OCI-LY1 (cell line): ENCODE data around the gene GALNT17.

Experiments
- H2AFZ ChIP-seq: fragments of 200-600 bp; sonication (generic), shearing (Covaris generic); 2 replicates; pipeline ENCODE4 v1.6.0; 2014; ENCODE audit warnings: antibody characterized with exemption, mild to moderate bottlenecking, low read length
- H3F3A ChIP-seq: fragments of 200-600 bp; sonication (generic), shearing (Covaris generic); 2 replicates; pipeline ENCODE4 v1.6.0; 2014; ENCODE audit warnings: mild to moderate bottlenecking, antibody characterized with exemption, low read length, moderate library complexity; ENCODE audit not compliant: insufficient read depth
- H3K27ac ChIP-seq: fragments of 200-600 bp; sonication (generic); 2 replicates; pipeline ENCODE4 v1.5.1; 2014; ENCODE audit warnings: low read length, mixed run types, mild to moderate bottlenecking, low read depth; ENCODE audit not compliant: poor library complexity, severe bottlenecking
- H3K27me3 ChIP-seq: fragments of 200-600 bp; sonication (generic); 2 replicates; pipeline ENCODE4 v1.6.0; 2014; ENCODE audit warnings: antibody characterized with exemption, mild to moderate bottlenecking, low read length, moderate library complexity; ENCODE audit not compliant: insufficient read depth
- H3K36me3 ChIP-seq: fragments of 200-600 bp; sonication (generic); 2 replicates; pipeline ENCODE4 v1.6.1; 2014; ENCODE audit warnings: mild to moderate bottlenecking, antibody characterized with exemption, low read length, moderate library complexity, mixed read lengths; ENCODE audit not compliant: insufficient read depth
- H3K4me1 ChIP-seq: fragments of 200-600 bp; sonication (generic); 2 replicates; pipeline ENCODE4 v1.5.1; 2014; ENCODE audit warnings: mild to moderate bottlenecking, low read length, moderate library complexity; ENCODE audit not compliant: insufficient read depth, severe bottlenecking
- H3K4me2 ChIP-seq: fragments of 200-600 bp; sonication (generic), shearing (Covaris generic); 2 replicates; pipeline ENCODE4 v1.6.1; 2014; ENCODE audit warnings: low read length
- H3K4me3 ChIP-seq: fragments of 200-600 bp; sonication (generic); 2 replicates; pipeline ENCODE4 v1.5.1; 2014; ENCODE audit warnings: low read length, low read depth, mild to moderate bottlenecking, mixed read lengths; ENCODE audit not compliant: poor library complexity, severe bottlenecking
- H3K79me2 ChIP-seq: fragments of 200-600 bp; shearing (Covaris generic); 2 replicates; pipeline ENCODE4 v1.6.1; 2016; ENCODE audit warnings: mixed run types, low read length, mixed read lengths; ENCODE audit not compliant: insufficient read depth
- H3K9ac ChIP-seq: fragments of 200-600 bp; sonication (generic), shearing (Covaris generic); 2 replicates; pipeline ENCODE4 v1.6.1; 2014; ENCODE audit warnings: mild to moderate bottlenecking, low read length, mixed read lengths
- H3K9me2 ChIP-seq: fragments of 200-600 bp; sonication (generic), shearing (Covaris generic); 2 replicates; pipeline ENCODE4 v1.6.1; 2014; ENCODE audit warnings: low read depth, mild to moderate bottlenecking, low read length, mixed read lengths
- H3K9me3 ChIP-seq: fragments of 200-600 bp; shearing (Covaris generic); 2 replicates; pipeline ENCODE4 v1.6.1; 2014; ENCODE audit warnings: low read length, mixed read lengths
- H4K20me1 ChIP-seq: fragments of 200-600 bp; sonication (generic), shearing (Covaris generic); 2 replicates; pipeline ENCODE4 v1.6.0; 2016; ENCODE audit warnings: mild to moderate bottlenecking, low read length; ENCODE audit not compliant: insufficient read depth
- CTCF ChIP-seq: fragments of 200-600 bp; sonication (generic), shearing (Covaris generic); IDR thresholded peaks from 2 replicates; pipeline ENCODE4 v1.5.1; 2017; ENCODE audit warnings: mild to moderate bottlenecking, antibody characterized with exemption, low read length, moderate library complexity, mixed read lengths
- EZH2 ChIP-seq: fragments of 200-600 bp; sonication (generic), shearing (Covaris generic); IDR thresholded peaks from 2 replicates; pipeline ENCODE4 v1.8.0; 2017; ENCODE audit warnings: borderline replicate concordance, mixed run types, mild to moderate bottlenecking, antibody characterized with exemption, low read length, moderate library complexity, mixed read lengths

Gene GALNT17

GRCh38 chr7:71303566-71303965 is 171.6 kb downstream of the GALNT17 start:
- Histone ChIP-seq H3K9ac (no peak overlapping the region), H3K9me2 (no peaks in the 10 kb centered on the region), H3K4me2 (no peak overlapping the region), H3K9me3 (no peaks in the 10 kb centered on the region), H2AFZ (no peak overlapping the region), H3K4me1 (no peaks in the 10 kb centered on the region), H3K79me2 (no peaks in the 10 kb centered on the region), H3K27me3 (no peaks in the 10 kb centered on the region), H3K36me3 (no peaks in the 10 kb centered on the region), H4K20me1 (no peaks in the 10 kb centered on the region), H3K27ac (no peak overlapping the region), H3F3A (no peaks in the 10 kb centered on the region), H3K4me3 (no peak overlapping the region)
- TF ChIP-seq CTCF = no peak
- no peak for TF ChIP-seq EZH2

- no peak overlapping the region for H3K4me2 ChIP-seq
- no peak overlapping the region for H3K27ac ChIP-seq
- no peaks in the 10 kb centered on the region for H3K9me3 ChIP-seq
- H3K9ac ChIP-seq = no peak overlapping the region
- no peaks in the 10 kb centered on the region for H3K79me2 ChIP-seq
- H3K27me3 ChIP-seq = no peaks in the 10 kb centered on the region
- no peaks in the 10 kb centered on the region for H3K4me1 ChIP-seq
- no peak overlapping the region for H2AFZ ChIP-seq
- no peaks in the 10 kb centered on the region for H4K20me1 ChIP-seq
- H3F3A ChIP-seq = no peaks in the 10 kb centered on the region
- no peaks in the 10 kb centered on the region for H3K36me3 ChIP-seq
- TF ChIP-seq CTCF (no peak), EZH2 (no peak)
- no peaks in the 10 kb centered on the region for H3K9me2 ChIP-seq
- no peak overlapping the region for H3K4me3 ChIP-seq
Observed at GRCh38 chr7:71308096-71308495, 176.2 kb downstream of the GALNT17 start.

GRCh38 chr7:71311576-71311975 is 179.6 kb downstream of the GALNT17 start:
- H2AFZ ChIP-seq = no peak overlapping the region

More at GRCh38 chr7:71311576-71311975, 179.6 kb downstream of the GALNT17 start:
- no peak for TF ChIP-seq CTCF
- TF ChIP-seq EZH2 = no peak
- no peaks in the 10 kb centered on the region for H4K20me1 ChIP-seq
- H3K9ac ChIP-seq = no peak overlapping the region
- no peaks in the 10 kb centered on the region for H3K9me3 ChIP-seq
- no peaks in the 10 kb centered on the region for H3F3A ChIP-seq
- no peaks in the 10 kb centered on the region for H3K9me2 ChIP-seq
- no peak overlapping the region for H3K4me2 ChIP-seq
- no peak overlapping the region for H3K27ac ChIP-seq
- no peaks in the 10 kb centered on the region for H3K4me1 ChIP-seq
- H3K36me3 ChIP-seq = no peaks in the 10 kb centered on the region
- no peak overlapping the region for H3K4me3 ChIP-seq
- H3K27me3 ChIP-seq = no peaks in the 10 kb centered on the region
- H3K79me2 ChIP-seq = no peaks in the 10 kb centered on the region
